GM21529 (cell line): ENCODE results near the gene CLDN6.
"Not testable (repeated sequence)": the region's sequence is repeated elsewhere in the genome, so short reads cannot be mapped to it uniquely, and the experiment has no call there.

ENCODE experiments used
- ATAC-seq: cut with Tn5 transposase; IDR thresholded peaks from one replicate; pipeline ENCODE4 v1.9.1; 2021; ENCODE audit not compliant: unreplicated experiment

CLDN6 gene

GRCh38 chr16:3052571-3053329, 34.8 kb upstream of the CLDN6 start:
- not testable (repeated sequence) for ATAC-seq

GRCh38 chr16:3051494-3051893, 33.5 kb upstream of the CLDN6 start:
- ATAC-seq, result no peak

GRCh38 chr16:3051009-3051408, 33.0 kb upstream of the CLDN6 start:
- ATAC-seq, result no peak

- no peak for ATAC-seq
Observed at GRCh38 chr16:3050487-3050886, 32.5 kb upstream of the CLDN6 start.

- no peak for ATAC-seq
Observed at GRCh38 chr16:3049921-3050481, 32.0 kb upstream of the CLDN6 start.

GRCh38 chr16:3047387-3047720, 29.4 kb upstream of the CLDN6 start:
- no peak for ATAC-seq

- no peak for ATAC-seq
Observed at GRCh38 chr16:3046641-3047386, 28.8 kb upstream of the CLDN6 start.

- ATAC-seq, result no peak
Observed at GRCh38 chr16:3045758-3046640, 28.0 kb upstream of the CLDN6 start, which contains the start of gene MMP25. Gene MMP25, plus strand, starts transcription at chr16:3046561. Its CDS starts 357 bp downstream, at chr16:3046918.

GRCh38 chr16:3044708-3045107, 26.7 kb upstream of the CLDN6 start:
- no peak for ATAC-seq

GRCh38 chr16:3042376-3042775, 24.4 kb upstream of the CLDN6 start:
- ATAC-seq, result no peak

- no peak for ATAC-seq
Observed at GRCh38 chr16:3038896-3039295, 20.9 kb upstream of the CLDN6 start.

- ATAC-seq, result no peak
Observed at GRCh38 chr16:3038256-3038655, 20.3 kb upstream of the CLDN6 start.

GRCh38 chr16:3036726-3037315, 18.8 kb upstream of the CLDN6 start, which contains the start of gene BICDL2:
Gene BICDL2, minus strand, starts transcription at chr16:3036944. Its CDS starts 1,448 bp downstream, at chr16:3035496.
- no peak for ATAC-seq

- ATAC-seq, result no peak
Observed at GRCh38 chr16:3035972-3036725, 18.2 kb upstream of the CLDN6 start.

GRCh38 chr16:3035289-3035971, 17.4 kb upstream of the CLDN6 start:
- no peak for ATAC-seq

- ATAC-seq, result no peak
Observed at GRCh38 chr16:3032624-3033023, 14.6 kb upstream of the CLDN6 start.

- no peak for ATAC-seq
Observed at GRCh38 chr16:3030222-3031212, 12.5 kb upstream of the CLDN6 start.
